HepG2 (cell line): ENCODE data around the gene ARHGEF12. TPM values are rescaled to one million over a fixed set of nuclear protein-coding genes. Genes with fewer than 3 reads are reported as not detected.

Source experiments
- ATAC-seq: fragments of 200-7000 bp; cut with Tn5 transposase; 3 replicates; pipeline ENCODE4 v1.9.1; 2020; ENCODE audit warnings: mild to moderate bottlenecking, moderate library complexity
- BruUV-seq: library from RNA; stranded (reverse); fragments of 400-500 nt; replicated peaks from 2 replicates; lab custom pipeline; 2021; lab: Mats Ljungman, UMichigan
- CTCF ChIA-PET: fragments of 300-600 bp; formaldehyde crosslinking; extraction: SDS; loops from one replicate; lab custom pipeline; 2021; ENCODE audit warnings: low total read pairs, inconsistent platforms, low intra/inter-chr PET ratio; lab: Yijun Ruan, JAX
- POLR2A ChIA-PET: fragments of 350-600 bp; sonication (Branson Sonifier 250); formaldehyde crosslinking; loops from one replicate; lab custom pipeline; 2020; ENCODE audit warnings: antibody characterized with exemption, inconsistent platforms; lab: Yijun Ruan, JAX
- DNase-seq: peaks from one replicate; pipeline ENCODE4 v3.0.0-alpha.2; 2015; ENCODE audit warnings: low spot score
- FAIRE-seq: peaks from 3 replicates; lab custom pipeline; 2011; peaks lifted over from hg19 to GRCh38; lab: Jason Lieb, UNC
- H2AFZ ChIP-seq: one replicate; pipeline ENCODE4 v1.6.1; 2011; ENCODE audit warnings: low read length, inconsistent platforms
- H3K27ac ChIP-seq: fragments of 300-600 bp; 3 replicates; pipeline ENCODE4 v1.8.0; 2011; ENCODE audit warnings: mixed run types, mild to moderate bottlenecking, mixed read lengths, low read length, inconsistent platforms; ENCODE audit not compliant: insufficient read depth; ENCODE audit errors: extremely low read length
- H3K27me3 ChIP-seq, 2 experiments: fragments of 200-600 bp in 1 of 2; 2 replicates in 1 of 2; 3 replicates in 1 of 2; pipeline versions ENCODE4 v1.6.0 to v1.8.0; 2011; ENCODE audit warnings: low read length in 2 of 2, mild to moderate bottlenecking in 2 of 2, moderate library complexity in 2 of 2, inconsistent platforms in 1 of 2; ENCODE audit not compliant: insufficient read depth in 2 of 2, control insufficient read depth in 1 of 2
- H3K36me3 ChIP-seq, 2 experiments: fragments of 200-600 bp in 1 of 2; replicated peaks in 1 of 2; 2 replicates in 1 of 2; 3 replicates in 1 of 2; pipeline versions ENCODE4 v1.5.1 to v1.8.0; 2011; ENCODE audit warnings: low read length in 2 of 2, inconsistent platforms in 1 of 2; ENCODE audit not compliant: insufficient read depth in 2 of 2, control insufficient read depth in 1 of 2
- H3K4me1 ChIP-seq: 2 replicates; pipeline ENCODE4 v1.5.1; 2012; ENCODE audit warnings: low read length, inconsistent platforms; ENCODE audit not compliant: insufficient read depth
- H3K4me2 ChIP-seq: 2 replicates; pipeline ENCODE4 v1.6.0; 2011; ENCODE audit warnings: low read depth, low read length, inconsistent platforms
- H3K4me3 ChIP-seq, 3 experiments: fragments of 200-600 bp in 1 of 3; sonication (generic), shearing (Covaris generic) in 1 of 3; replicated peaks in 1 of 3; 2 replicates each; pipeline ENCODE4 v1.5.1; 2011 to 2016; ENCODE audit warnings: low read length in 3 of 3, inconsistent platforms in 2 of 3, low read depth in 2 of 3, mild to moderate bottlenecking in 2 of 3, control low read depth in 1 of 3, mixed read lengths in 1 of 3; ENCODE audit not compliant: insufficient read depth in 1 of 3
- H3K79me2 ChIP-seq: one replicate; pipeline ENCODE4 v1.6.1; 2011; ENCODE audit warnings: low read length, inconsistent platforms; ENCODE audit not compliant: insufficient read depth
- H3K9ac ChIP-seq: 2 replicates; pipeline ENCODE4 v1.6.0; 2011; ENCODE audit warnings: mild to moderate bottlenecking, low read depth, low read length, inconsistent platforms; ENCODE audit not compliant: insufficient read depth
- H3K9me3 ChIP-seq: 2 replicates; pipeline ENCODE4 v1.5.1; 2012; ENCODE audit warnings: mild to moderate bottlenecking, low read length
- H4K20me1 ChIP-seq: 2 replicates; pipeline ENCODE4 v1.6.0; 2011; ENCODE audit warnings: inconsistent platforms, mild to moderate bottlenecking, low read length, moderate library complexity; ENCODE audit not compliant: insufficient read depth
- CEBPB ChIP-seq: IDR thresholded peaks from 2 replicates; pipeline ENCODE4 v1.6.1; 2011; ENCODE audit warnings: low read depth, low read length, improper control_type of control experiment, borderline replicate concordance
- CEBPG ChIP-seq: IDR thresholded peaks from 2 replicates; pipeline ENCODE4 v1.6.1; 2016
- IRF1 ChIP-seq: sonication (generic); formaldehyde crosslinking; IDR thresholded peaks from 2 replicates; pipeline ENCODE4 v1.4.0; 2020; ENCODE audit warnings: low read depth, mild to moderate bottlenecking, missing genetic modification reagents
- IRF2 ChIP-seq: IDR thresholded peaks from 2 replicates; pipeline ENCODE4 v1.6.1; 2018; ENCODE audit warnings: missing genetic modification reagents, missing compliant biosample characterization
- NAIF1 ChIP-seq: sonication (generic); formaldehyde crosslinking; IDR thresholded peaks from 2 replicates; pipeline ENCODE4 v1.5.0; 2020; ENCODE audit warnings: mild to moderate bottlenecking, missing genetic modification reagents, borderline replicate concordance
- POLR2AphosphoS2 ChIP-seq: IDR thresholded peaks from 2 replicates; pipeline ENCODE4 v1.6.1; 2011; ENCODE audit warnings: low read depth, low read length, improper control_type of control experiment
- SIX1 ChIP-seq: sonication (generic); formaldehyde crosslinking; IDR thresholded peaks from 2 replicates; pipeline ENCODE4 v1.4.0; 2020; ENCODE audit warnings: missing genetic modification reagents, borderline replicate concordance
- TFE3 ChIP-seq: IDR thresholded peaks from 2 replicates; pipeline ENCODE4 v1.6.1; 2016
- ZNF24 ChIP-seq: fragments of 450-650 bp; IDR thresholded peaks from 2 replicates; pipeline ENCODE4 v1.6.1; 2017; ENCODE audit warnings: antibody characterized with exemption, mild to moderate bottlenecking
- ZNF460 ChIP-seq: sonication (generic); formaldehyde crosslinking; IDR thresholded peaks from 2 replicates; pipeline ENCODE4 v1.5.1; 2020; ENCODE audit warnings: missing genetic modification reagents, mild to moderate bottlenecking, borderline replicate concordance
- ZNF580 ChIP-seq: IDR thresholded peaks from 2 replicates; pipeline ENCODE4 v1.6.1; 2016; ENCODE audit warnings: low read depth, borderline replicate concordance
- WGBS: methylation state at CpG from one replicate; pipeline ENCODE4 v1.1.6; 2017; ENCODE audit warnings: low lambda C conversion rate; 5-methylcytosine and 5-hydroxymethylcytosine counted together
- in situ Hi-C: cut with HindIII; loops from 2 replicates; pipeline ENCODE4 v1.10.0; 2017; ENCODE audit warnings: low pct_unique_long_range_greater_than_20kb; ENCODE audit not compliant: extremely low pct_ligation_motif_present
- intact Hi-C: fragments of 100-400 bp; cut with micrococcal nuclease; formaldehyde crosslinking; loops from one replicate; pipeline ENCODE4 v1.10.0; 2022; ENCODE audit not compliant: unreplicated experiment
- polyA plus RNA-seq, 8 experiments: library from polyadenylated mRNA; depleted of rRNA in 3 of 8; stranded (reverse) in 7 of 8; unstranded in 1 of 8; fragments of >200 nt; fragmentation: Illumina TruSeq in 4 of 8; extraction: Trizol in 4 of 8; gene quantifications; 2 replicates each; pipeline versions ENCODE4 v1.2.1 to v1.2.3, GENCODE V29; 2011 to 2016; ENCODE audit warnings: low read depth in 4 of 8, missing spikeins in 1 of 8, mixed read lengths in 1 of 8; ENCODE audit not compliant: insufficient read depth in 1 of 8
- total RNA-seq, 5 experiments: library from RNA; depleted of rRNA; stranded (reverse); fragments of >200 nt; fragmentation: Illumina TruSeq; extraction: Trizol; gene quantifications; 2 replicates each; pipeline ENCODE4 v1.2.3, GENCODE V29; 2016; ENCODE audit warnings: low read depth in 1 of 5

ARHGEF12 gene
- total and polyA plus RNA-seq, 2 of the 13 experiments (the other 11 are each of a cell fraction or from before 2014, with no cell fraction given): 17.9 to 54.4 TPM

- FAIRE-seq: no peak
- ChIA-PET CTCF (no interaction called here), POLR2A (interaction anchor here (0.9 to 1.3 kb wide), 2 partner anchors 29 to 146 kb away, joined by 5 read pairs; no protein-coding TSS in a partner anchor)
- H3K27me3 ChIP-seq: peaks cover 0 to 23% of the 10 kb centered on the region in 2 experiments; a peak in 3 of 5 replicates
- no TSS peak for BruUV-seq
- H4K20me1 ChIP-seq: no peaks in the 10 kb centered on the region
- peaks cover 23% of the 10 kb centered on the region for H3K4me1 ChIP-seq
- 25% methylated on average over 3 of the region's 3 CpGs for WGBS
- H3K4me3 ChIP-seq: peak overlapping the region; percentile 57 to 78 (median 78); a peak in 5 of 6 replicates
- no peak overlapping the region for H3K27ac ChIP-seq
- H3K9ac ChIP-seq: peak overlapping the region; percentile 61; the same call in 1 of the 2 replicates
- H3K36me3 ChIP-seq: peaks cover 0 to 2% of the 10 kb centered on the region in 2 experiments; a peak in 2 of 5 replicates
- in situ Hi-C loops (no loop called here), intact Hi-C loops (no loop called here)
- H3K79me2 ChIP-seq: no peaks in the 10 kb centered on the region
- DNase-seq: peak; percentile 30
- no peaks in the 10 kb centered on the region for H3K9me3 ChIP-seq
- H3K4me2 ChIP-seq: peak overlapping the region; percentile 70
- TF ChIP-seq ZNF24 (no peak), IRF2 (CRISPR knock-in tag) (no peak), ZNF580 (CRISPR knock-in tag) (no peak), TFE3 (CRISPR knock-in tag) (no peak), SIX1 (CRISPR knock-in tag) (no peak), NAIF1 (CRISPR knock-in tag) (no peak), CEBPG (CRISPR knock-in tag) (0 out of 2 replicates have a peak, but pooled peaks have one; percentile 21), ZNF460 (no peak), POLR2AphosphoS2 (no peak), IRF1 (CRISPR knock-in tag) (no peak), CEBPB (peak; percentile 67; the same call in 1 of the 2 replicates)
- H2AFZ ChIP-seq: no peak overlapping the region
- no peak for ATAC-seq
Observed at GRCh38 chr11:120326228-120326627, 10.0 kb upstream of the ARHGEF12 start.
